ENCODE data around the gene PTPRT. TPM values are rescaled to one million over a fixed set of nuclear protein-coding genes. Genes with fewer than 3 reads are reported as not detected.

The PTPRT gene
- polyA plus RNA-seq, 4 donors, result 0.07 to 0.58 (median 0.27) TPM; not detected in 1

GRCh38 chr20:42981253-42981652 is 208.5 kb downstream of the PTPRT start:
- no peak for DNase-seq
- Histone ChIP-seq H3K4me3 (ENCODE audit: low read depth in 1 of 3, low read length in 3 of 3) (no peak overlapping the region), H3K27me3 (ENCODE audit: control insufficient read depth in 3 of 3, insufficient read depth in 3 of 3, low read length in 3 of 3) (no peaks in the 10 kb centered on the region), H3K27ac (ENCODE audit: low read depth in 1 of 3, low read length in 2 of 3) (no peak overlapping the region), H3K4me1 (ENCODE audit: control insufficient read depth in 3 of 3, insufficient read depth in 2 of 3, low read depth in 1 of 3, low read length in 2 of 3) (no peaks in the 10 kb centered on the region), H3K36me3 (ENCODE audit: control insufficient read depth in 3 of 3, insufficient read depth in 2 of 3, low read depth in 1 of 3, low read length in 3 of 3) (no peaks in the 10 kb centered on the region), H3K9me3 (ENCODE audit: control insufficient read depth in 2 of 2, insufficient read depth in 1 of 2, low read depth in 1 of 2, low read length in 1 of 2) (no peaks in the 10 kb centered on the region)
- no peak for FAIRE-seq
- WGBS, 3 donors, result 37 to 70% (median 53%) methylated on average over 2 of the region's 2 CpGs

- FAIRE-seq (no peak), DNase-seq (no peak)
- no peak overlapping the region for H3K27ac ChIP-seq (ENCODE audit: low read depth in 1 of 3, low read length in 2 of 3)
- no peaks in the 10 kb centered on the region for H3K4me1 ChIP-seq (ENCODE audit: control insufficient read depth in 3 of 3, insufficient read depth in 2 of 3, low read depth in 1 of 3, low read length in 2 of 3)
- WGBS, 3 donors, result 28 to 58% (median 32%) methylated on average over 5 of the region's 5 CpGs
- H3K27me3 ChIP-seq (ENCODE audit: control insufficient read depth in 3 of 3, insufficient read depth in 3 of 3, low read length in 3 of 3), result no peaks in the 10 kb centered on the region
- no peaks in the 10 kb centered on the region for H3K9me3 ChIP-seq (ENCODE audit: control insufficient read depth in 2 of 2, insufficient read depth in 1 of 2, low read depth in 1 of 2, low read length in 1 of 2)
- no peak overlapping the region for H3K4me3 ChIP-seq (ENCODE audit: low read depth in 1 of 3, low read length in 3 of 3)
- H3K36me3 ChIP-seq (ENCODE audit: control insufficient read depth in 3 of 3, insufficient read depth in 2 of 3, low read depth in 1 of 3, low read length in 3 of 3), result no peaks in the 10 kb centered on the region
Measured at GRCh38 chr20:42979720-42980119, 210.0 kb downstream of the PTPRT start.

- Histone ChIP-seq H3K27ac (ENCODE audit: low read depth in 1 of 3, low read length in 2 of 3) (no peak overlapping the region), H3K4me1 (ENCODE audit: control insufficient read depth in 3 of 3, insufficient read depth in 2 of 3, low read depth in 1 of 3, low read length in 2 of 3) (no peaks in the 10 kb centered on the region), H3K36me3 (ENCODE audit: control insufficient read depth in 3 of 3, insufficient read depth in 2 of 3, low read depth in 1 of 3, low read length in 3 of 3) (no peaks in the 10 kb centered on the region), H3K9me3 (ENCODE audit: control insufficient read depth in 2 of 2, insufficient read depth in 1 of 2, low read depth in 1 of 2, low read length in 1 of 2) (no peaks in the 10 kb centered on the region), H3K4me3 (ENCODE audit: low read depth in 1 of 3, low read length in 3 of 3) (no peak overlapping the region), H3K27me3 (ENCODE audit: control insufficient read depth in 3 of 3, insufficient read depth in 3 of 3, low read length in 3 of 3) (peaks cover 0 to 3% (median 0%) of the 10 kb centered on the region in 3 donors)
- WGBS, 3 donors, result 82 to 84% (median 83%) methylated on average over 12 of the region's 12 CpGs
- no peak for DNase-seq
- FAIRE-seq, result no peak
Measured at GRCh38 chr20:42978184-42978974, 211.3 kb downstream of the PTPRT start.

- no peak overlapping the region for H3K27ac ChIP-seq (ENCODE audit: low read depth in 1 of 3, low read length in 2 of 3)
- peaks cover 0 to 3% (median 0%) of the 10 kb centered on the region in 3 donors for H3K27me3 ChIP-seq (ENCODE audit: control insufficient read depth in 3 of 3, insufficient read depth in 3 of 3, low read length in 3 of 3)
- WGBS, 3 donors, result 55 to 76% (median 72%) methylated on average over 1 of the region's 1 CpG
- H3K4me3 ChIP-seq (ENCODE audit: low read depth in 1 of 3, low read length in 3 of 3), result no peak overlapping the region
- FAIRE-seq (no peak), DNase-seq (no peak)
- H3K4me1 ChIP-seq (ENCODE audit: control insufficient read depth in 3 of 3, insufficient read depth in 2 of 3, low read depth in 1 of 3, low read length in 2 of 3), result no peaks in the 10 kb centered on the region
- H3K36me3 ChIP-seq (ENCODE audit: control insufficient read depth in 3 of 3, insufficient read depth in 2 of 3, low read depth in 1 of 3, low read length in 3 of 3), result no peaks in the 10 kb centered on the region
- H3K9me3 ChIP-seq (ENCODE audit: control insufficient read depth in 2 of 2, insufficient read depth in 1 of 2, low read depth in 1 of 2, low read length in 1 of 2), result no peaks in the 10 kb centered on the region
Measured at GRCh38 chr20:42975974-42976373, 213.7 kb downstream of the PTPRT start.

GRCh38 chr20:42974347-42974746 is 215.4 kb downstream of the PTPRT start:
- 74 to 76% (median 76%) methylated on average over 8 of the region's 8 CpGs for WGBS, 3 donors
- no peak overlapping the region for H3K4me3 ChIP-seq (ENCODE audit: low read depth in 1 of 3, low read length in 3 of 3)
- FAIRE-seq, result no peak
- no peaks in the 10 kb centered on the region for H3K9me3 ChIP-seq (ENCODE audit: control insufficient read depth in 2 of 2, insufficient read depth in 1 of 2, low read depth in 1 of 2, low read length in 1 of 2)
- no peaks in the 10 kb centered on the region for H3K36me3 ChIP-seq (ENCODE audit: control insufficient read depth in 3 of 3, insufficient read depth in 2 of 3, low read depth in 1 of 3, low read length in 3 of 3)
- H3K27ac ChIP-seq (ENCODE audit: low read depth in 1 of 3, low read length in 2 of 3), result no peak overlapping the region
- no peak for DNase-seq
- no peaks in the 10 kb centered on the region for H3K4me1 ChIP-seq (ENCODE audit: control insufficient read depth in 3 of 3, insufficient read depth in 2 of 3, low read depth in 1 of 3, low read length in 2 of 3)
- H3K27me3 ChIP-seq (ENCODE audit: control insufficient read depth in 3 of 3, insufficient read depth in 3 of 3, low read length in 3 of 3), result peaks cover 0 to 3% (median 0%) of the 10 kb centered on the region in 3 donors

- Histone ChIP-seq H3K4me3 (ENCODE audit: low read depth in 1 of 3, low read length in 3 of 3) (no peak overlapping the region), H3K27me3 (ENCODE audit: control insufficient read depth in 3 of 3, insufficient read depth in 3 of 3, low read length in 3 of 3) (peaks cover 0 to 3% (median 0%) of the 10 kb centered on the region in 3 donors), H3K36me3 (ENCODE audit: control insufficient read depth in 3 of 3, insufficient read depth in 2 of 3, low read depth in 1 of 3, low read length in 3 of 3) (no peaks in the 10 kb centered on the region), H3K27ac (ENCODE audit: low read depth in 1 of 3, low read length in 2 of 3) (no peak overlapping the region), H3K4me1 (ENCODE audit: control insufficient read depth in 3 of 3, insufficient read depth in 2 of 3, low read depth in 1 of 3, low read length in 2 of 3) (no peaks in the 10 kb centered on the region), H3K9me3 (ENCODE audit: control insufficient read depth in 2 of 2, insufficient read depth in 1 of 2, low read depth in 1 of 2, low read length in 1 of 2) (no peaks in the 10 kb centered on the region)
- WGBS, 3 donors, result 89 to 96% (median 91%) methylated on average over 5 of the region's 5 CpGs
- FAIRE-seq (no peak), DNase-seq (no peak)
Measured at GRCh38 chr20:42972591-42972990, 217.1 kb downstream of the PTPRT start.

- WGBS, 3 donors, result 89 to 94% (median 92%) methylated on average over 9 of the region's 9 CpGs
- H3K4me1 ChIP-seq (ENCODE audit: control insufficient read depth in 3 of 3, insufficient read depth in 2 of 3, low read depth in 1 of 3, low read length in 2 of 3), result no peaks in the 10 kb centered on the region
- H3K4me3 ChIP-seq (ENCODE audit: low read depth in 1 of 3, low read length in 3 of 3), result no peak overlapping the region
- DNase-seq (no peak), FAIRE-seq (no peak)
- no peak overlapping the region for H3K27ac ChIP-seq (ENCODE audit: low read depth in 1 of 3, low read length in 2 of 3)
- no peaks in the 10 kb centered on the region for H3K27me3 ChIP-seq (ENCODE audit: control insufficient read depth in 3 of 3, insufficient read depth in 3 of 3, low read length in 3 of 3)
- H3K9me3 ChIP-seq (ENCODE audit: control insufficient read depth in 2 of 2, insufficient read depth in 1 of 2, low read depth in 1 of 2, low read length in 1 of 2), result no peaks in the 10 kb centered on the region
- H3K36me3 ChIP-seq (ENCODE audit: control insufficient read depth in 3 of 3, insufficient read depth in 2 of 3, low read depth in 1 of 3, low read length in 3 of 3), result no peaks in the 10 kb centered on the region
Measured at GRCh38 chr20:42968746-42969145, 221.0 kb downstream of the PTPRT start.

GRCh38 chr20:42963796-42964195 is 225.9 kb downstream of the PTPRT start:
- DNase-seq (no peak), FAIRE-seq (no peak)
- H3K27me3 ChIP-seq (ENCODE audit: control insufficient read depth in 3 of 3, insufficient read depth in 3 of 3, low read length in 3 of 3), result no peaks in the 10 kb centered on the region
- H3K4me1 ChIP-seq (ENCODE audit: control insufficient read depth in 3 of 3, insufficient read depth in 2 of 3, low read depth in 1 of 3, low read length in 2 of 3), result no peaks in the 10 kb centered on the region
- no peaks in the 10 kb centered on the region for H3K36me3 ChIP-seq (ENCODE audit: control insufficient read depth in 3 of 3, insufficient read depth in 2 of 3, low read depth in 1 of 3, low read length in 3 of 3)
- 62 to 85% (median 65%) methylated on average over 2 of the region's 2 CpGs for WGBS, 3 donors
- H3K4me3 ChIP-seq (ENCODE audit: low read depth in 1 of 3, low read length in 3 of 3), result no peak overlapping the region
- H3K9me3 ChIP-seq (ENCODE audit: control insufficient read depth in 2 of 2, insufficient read depth in 1 of 2, low read depth in 1 of 2, low read length in 1 of 2), result no peaks in the 10 kb centered on the region
- no peak overlapping the region for H3K27ac ChIP-seq (ENCODE audit: low read depth in 1 of 3, low read length in 2 of 3)

- DNase-seq, result peak in 1 of 2 donors; percentile 4
- Histone ChIP-seq H3K27me3 (ENCODE audit: control insufficient read depth in 3 of 3, insufficient read depth in 3 of 3, low read length in 3 of 3) (no peaks in the 10 kb centered on the region), H3K27ac (ENCODE audit: low read depth in 1 of 3, low read length in 2 of 3) (no peak overlapping the region), H3K4me3 (ENCODE audit: low read depth in 1 of 3, low read length in 3 of 3) (no peak overlapping the region), H3K4me1 (ENCODE audit: control insufficient read depth in 3 of 3, insufficient read depth in 2 of 3, low read depth in 1 of 3, low read length in 2 of 3) (no peaks in the 10 kb centered on the region), H3K36me3 (ENCODE audit: control insufficient read depth in 3 of 3, insufficient read depth in 2 of 3, low read depth in 1 of 3, low read length in 3 of 3) (no peaks in the 10 kb centered on the region), H3K9me3 (ENCODE audit: control insufficient read depth in 2 of 2, insufficient read depth in 1 of 2, low read depth in 1 of 2, low read length in 1 of 2) (no peaks in the 10 kb centered on the region)
- no peak for FAIRE-seq
- WGBS, 3 donors, result 75 to 85% (median 81%) methylated on average over 6 of the region's 6 CpGs
Measured at GRCh38 chr20:42961771-42962170, 227.9 kb downstream of the PTPRT start.
